ENCODE data around the gene SLC25A19.

The SLC25A19 gene

GRCh38 chr17:75289115-75289831 lies at the start of gene SLC25A19:
SLC25A19 (minus strand) TSS chr17:75289433; CDS start chr17:75286764, 2,669 bp downstream.
- peak within 1 kb of the TSS; percentile 91 for H3K4me3 ChIP-seq (ENCODE audit: low read depth, low read length)
- DNase-seq (ENCODE audit: low read depth), result peak; percentile 95

- H3K4me3 ChIP-seq (ENCODE audit: low read depth, low read length), result no peak overlapping the region
- peak; percentile 25 for DNase-seq (ENCODE audit: low read depth)
Measured at GRCh38 chr17:75338335-75338734, 49.1 kb upstream of the SLC25A19 start.

- H3K4me3 ChIP-seq (ENCODE audit: low read depth, low read length), result no peak overlapping the region
- DNase-seq (ENCODE audit: low read depth), result no peak
Measured at GRCh38 chr17:75335315-75335714, 46.1 kb upstream of the SLC25A19 start.

- no peak for DNase-seq (ENCODE audit: low read depth)
- no peak overlapping the region for H3K4me3 ChIP-seq (ENCODE audit: low read depth, low read length)
Measured at GRCh38 chr17:75334723-75335122, 45.5 kb upstream of the SLC25A19 start.

GRCh38 chr17:75331671-75332070 lies 42.4 kb upstream of the SLC25A19 start:
- H3K4me3 ChIP-seq (ENCODE audit: low read depth, low read length), result no peak overlapping the region
- DNase-seq (ENCODE audit: low read depth), result no peak

- no peak for DNase-seq (ENCODE audit: low read depth)
- no peak overlapping the region for H3K4me3 ChIP-seq (ENCODE audit: low read depth, low read length)
Measured at GRCh38 chr17:75327757-75328156, 38.5 kb upstream of the SLC25A19 start.

GRCh38 chr17:75326226-75326848 lies 37.1 kb upstream of the SLC25A19 start:
- H3K4me3 ChIP-seq (ENCODE audit: low read depth, low read length), result no peak overlapping the region
- DNase-seq (ENCODE audit: low read depth), result no peak

- no peak overlapping the region for H3K4me3 ChIP-seq (ENCODE audit: low read depth, low read length)
- DNase-seq (ENCODE audit: low read depth), result peak; percentile 20
Measured at GRCh38 chr17:75325827-75326225, 36.6 kb upstream of the SLC25A19 start.

- no peak for DNase-seq (ENCODE audit: low read depth)
- H3K4me3 ChIP-seq (ENCODE audit: low read depth, low read length), result no peak overlapping the region
Measured at GRCh38 chr17:75325348-75325747, 36.1 kb upstream of the SLC25A19 start.

- DNase-seq (ENCODE audit: low read depth), result no peak
- H3K4me3 ChIP-seq (ENCODE audit: low read depth, low read length), result no peak overlapping the region
Measured at GRCh38 chr17:75321506-75321905, 32.3 kb upstream of the SLC25A19 start.

GRCh38 chr17:75319904-75320691 lies 30.9 kb upstream of the SLC25A19 start:
- peak; percentile 39 for DNase-seq (ENCODE audit: low read depth)
- no peak overlapping the region for H3K4me3 ChIP-seq (ENCODE audit: low read depth, low read length)

- H3K4me3 ChIP-seq (ENCODE audit: low read depth, low read length), result no peak overlapping the region
- no peak for DNase-seq (ENCODE audit: low read depth)
Measured at GRCh38 chr17:75318615-75319222, 29.5 kb upstream of the SLC25A19 start.

GRCh38 chr17:75318211-75318610 lies 29.0 kb upstream of the SLC25A19 start:
- DNase-seq (ENCODE audit: low read depth), result no peak
- H3K4me3 ChIP-seq (ENCODE audit: low read depth, low read length), result no peak overlapping the region

GRCh38 chr17:75317671-75318070 lies 28.4 kb upstream of the SLC25A19 start:
- H3K4me3 ChIP-seq (ENCODE audit: low read depth, low read length), result no peak overlapping the region
- no peak for DNase-seq (ENCODE audit: low read depth)

- no peak overlapping the region for H3K4me3 ChIP-seq (ENCODE audit: low read depth, low read length)
- DNase-seq (ENCODE audit: low read depth), result no peak
Measured at GRCh38 chr17:75316253-75316652, 27.0 kb upstream of the SLC25A19 start.

GRCh38 chr17:75315541-75316243 lies 26.5 kb upstream of the SLC25A19 start:
- H3K4me3 ChIP-seq (ENCODE audit: low read depth, low read length), result no peak overlapping the region
- DNase-seq (ENCODE audit: low read depth), result no peak

GRCh38 chr17:75313941-75314551 lies 24.8 kb upstream of the SLC25A19 start:
- no peak overlapping the region for H3K4me3 ChIP-seq (ENCODE audit: low read depth, low read length)
- no peak for DNase-seq (ENCODE audit: low read depth)

- no peak for DNase-seq (ENCODE audit: low read depth)
- H3K4me3 ChIP-seq (ENCODE audit: low read depth, low read length), result no peak overlapping the region
Measured at GRCh38 chr17:75308732-75309629, 19.7 kb upstream of the SLC25A19 start.

All from skeletal muscle cell (primary cell).